ENCODE measurements around the gene RPN1.

RPN1 gene

DNA sequence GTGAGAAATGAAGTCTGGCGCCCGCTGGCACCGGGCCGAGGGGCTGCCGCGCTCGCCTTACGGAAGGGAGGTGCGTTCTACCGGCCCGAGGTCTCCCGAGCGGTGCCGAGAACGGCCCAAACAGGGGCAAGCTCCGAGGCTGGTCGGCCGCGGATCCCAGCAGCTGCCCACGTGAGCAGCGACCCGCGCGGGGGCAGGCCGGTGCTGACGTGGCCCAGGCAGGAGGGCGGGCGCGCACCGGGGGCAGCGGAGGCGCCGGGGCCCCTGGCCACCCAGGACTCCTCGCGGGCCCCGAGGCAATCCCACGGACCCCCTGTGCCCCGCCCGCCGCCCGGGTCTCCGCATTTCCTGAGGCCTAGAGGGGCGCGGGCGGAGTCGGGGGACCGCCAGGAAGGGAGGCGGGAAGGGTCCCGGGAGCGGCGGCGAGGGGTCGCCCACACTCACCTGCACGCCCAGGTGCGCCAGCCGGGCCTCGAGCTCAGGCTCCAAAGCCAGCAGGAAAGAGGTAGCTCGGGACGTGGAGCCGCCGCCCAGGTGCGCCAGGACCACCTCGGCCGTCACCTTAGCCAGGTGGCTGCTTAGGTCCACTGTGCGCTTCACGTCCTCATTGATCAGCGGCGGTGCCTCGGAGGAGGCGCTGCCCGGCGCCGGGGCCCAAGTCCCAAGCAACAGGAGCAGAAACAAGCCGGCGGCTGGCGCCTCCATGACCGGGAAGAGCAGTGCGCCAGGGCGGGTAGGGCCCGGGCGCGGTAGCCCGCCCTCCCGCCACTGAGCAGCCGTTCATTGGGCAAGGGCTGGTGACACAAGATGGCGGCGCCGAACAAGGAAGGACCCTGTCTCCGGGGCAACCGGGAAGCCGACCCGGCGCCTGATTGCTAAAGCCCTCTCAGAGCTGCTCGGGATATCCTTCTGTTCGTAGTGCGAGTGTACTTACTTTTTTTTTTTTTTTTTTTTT is at the start of gene RPN1:
RPN1 (minus strand) TSS at position 723 of the 955 bp plus-strand sequence; CDS start at position 705, 18 bp downstream.
- Histone ChIP-seq H3K27ac (ENCODE audit: low read depth, low read length) (peak within 1 kb of the TSS; percentile 96), H3K27me3 (ENCODE audit: control insufficient read depth in 5 of 5, insufficient read depth in 4 of 5, low read length in 5 of 5) (no peaks in the 10 kb centered on the region), H3K4me1 (ENCODE audit: control insufficient read depth in 5 of 5, insufficient read depth in 5 of 5, low read length in 5 of 5) (peaks cover 0 to 26% (median 16%) of the 10 kb centered on the region in 5 donors), H3K36me3 (ENCODE audit: control insufficient read depth in 5 of 5, insufficient read depth in 5 of 5, low read length in 5 of 5) (no peaks in the 10 kb centered on the region), H3K4me3 (ENCODE audit: low read depth in 1 of 5, low read length in 5 of 5) (peak within 1 kb of the TSS; percentile 71 to 100 (median 99)), H3K9me3 (ENCODE audit: control insufficient read depth in 5 of 5, low read length in 5 of 5) (no peaks in the 10 kb centered on the region), H3K9ac (ENCODE audit: low read length in 5 of 5) (peak within 1 kb of the TSS; percentile 77 to 100 (median 100))

DNA sequence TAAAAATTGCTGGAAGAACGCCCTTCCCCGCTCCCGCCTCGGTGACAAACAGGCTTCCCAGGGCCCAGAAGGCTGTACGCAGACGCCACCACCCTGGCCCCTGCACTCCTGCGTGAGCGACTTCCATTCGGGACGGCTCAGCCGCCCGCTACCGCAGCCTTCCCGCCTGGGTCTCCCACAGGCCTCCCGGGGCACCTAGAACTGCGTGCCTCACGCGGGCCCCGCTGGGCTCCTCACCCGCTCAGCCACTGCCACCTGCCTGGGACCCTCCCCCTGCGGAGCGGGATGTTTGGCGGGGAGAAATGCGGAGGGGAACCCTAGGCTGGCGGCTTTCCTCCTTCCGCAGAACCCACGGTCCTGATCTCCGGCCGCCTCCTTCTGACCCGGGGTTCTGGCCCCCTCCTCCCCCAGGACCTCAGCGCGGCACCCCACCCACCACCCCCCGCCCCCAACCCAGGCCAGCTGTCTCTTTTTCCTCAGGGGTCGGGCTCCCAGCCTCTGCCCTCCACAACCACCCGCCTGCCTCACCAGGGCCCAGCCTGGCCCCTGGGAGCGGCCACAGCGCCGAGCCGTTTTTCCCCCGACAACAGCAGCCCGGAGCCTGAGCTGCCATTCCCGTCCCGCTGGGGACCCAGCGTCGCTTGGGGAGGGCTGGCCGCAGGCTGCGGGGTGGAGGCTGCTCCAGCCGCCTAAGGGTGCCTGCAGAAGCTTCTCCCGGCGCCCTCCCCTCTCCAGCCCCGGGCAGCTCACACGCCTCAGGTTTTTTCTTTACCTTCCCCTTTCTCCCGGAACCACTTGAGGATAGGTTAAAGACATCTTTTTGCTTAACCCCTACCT is 47.8 kb upstream of the RPN1 start:
- H3K27me3 ChIP-seq (ENCODE audit: control insufficient read depth in 5 of 5, insufficient read depth in 4 of 5, low read length in 5 of 5) = peaks cover 0 to under 1% (median 0%) of the 10 kb centered on the region in 5 donors
- H3K4me1 ChIP-seq (ENCODE audit: control insufficient read depth in 5 of 5, insufficient read depth in 5 of 5, low read length in 5 of 5) = peaks cover 0 to 22% (median 9%) of the 10 kb centered on the region in 5 donors
- H3K36me3 ChIP-seq (ENCODE audit: control insufficient read depth in 5 of 5, insufficient read depth in 5 of 5, low read length in 5 of 5) = no peaks in the 10 kb centered on the region
- H3K27ac ChIP-seq (ENCODE audit: low read depth, low read length) = no peak overlapping the region
- peak overlapping the region; percentile 29 to 81 (median 79) for H3K4me3 ChIP-seq (ENCODE audit: low read depth in 1 of 5, low read length in 5 of 5)
- no peaks in the 10 kb centered on the region for H3K9me3 ChIP-seq (ENCODE audit: control insufficient read depth in 5 of 5, low read length in 5 of 5)
- peak overlapping the region in 4 of 5 donors; percentile 66 to 89 (median 78) for H3K9ac ChIP-seq (ENCODE audit: low read length in 5 of 5)

DNA sequence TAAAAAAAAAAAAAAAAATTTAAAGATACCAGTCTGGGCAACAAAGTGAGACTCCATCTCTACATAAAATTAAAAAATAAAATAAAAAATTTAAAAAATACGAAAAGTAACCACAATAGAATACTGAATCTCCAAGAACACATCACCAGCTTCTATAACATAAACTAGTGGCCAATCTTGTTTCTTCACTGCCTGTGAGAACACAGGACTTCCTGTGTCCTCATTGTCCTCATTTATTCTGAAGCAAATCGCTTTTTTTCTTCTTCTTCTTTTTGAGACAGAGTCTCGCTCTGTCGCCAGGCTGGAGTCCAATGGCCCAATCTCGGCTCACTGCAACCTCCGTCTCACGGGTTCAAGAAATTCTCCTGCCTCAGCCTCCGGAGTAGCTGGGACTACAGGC is 46.7 kb upstream of the RPN1 start:
- Histone ChIP-seq H3K4me3 (ENCODE audit: low read depth in 1 of 5, low read length in 5 of 5) (no peak overlapping the region), H3K27me3 (ENCODE audit: control insufficient read depth in 5 of 5, insufficient read depth in 4 of 5, low read length in 5 of 5) (peaks cover 0 to 8% (median 0%) of the 10 kb centered on the region in 5 donors), H3K36me3 (ENCODE audit: control insufficient read depth in 5 of 5, insufficient read depth in 5 of 5, low read length in 5 of 5) (no peaks in the 10 kb centered on the region), H3K9me3 (ENCODE audit: control insufficient read depth in 5 of 5, low read length in 5 of 5) (no peaks in the 10 kb centered on the region), H3K4me1 (ENCODE audit: control insufficient read depth in 5 of 5, insufficient read depth in 5 of 5, low read length in 5 of 5) (peaks cover 0 to 19% (median 6%) of the 10 kb centered on the region in 5 donors), H3K9ac (ENCODE audit: low read length in 5 of 5) (no peak overlapping the region), H3K27ac (ENCODE audit: low read depth, low read length) (no peak overlapping the region)

DNA sequence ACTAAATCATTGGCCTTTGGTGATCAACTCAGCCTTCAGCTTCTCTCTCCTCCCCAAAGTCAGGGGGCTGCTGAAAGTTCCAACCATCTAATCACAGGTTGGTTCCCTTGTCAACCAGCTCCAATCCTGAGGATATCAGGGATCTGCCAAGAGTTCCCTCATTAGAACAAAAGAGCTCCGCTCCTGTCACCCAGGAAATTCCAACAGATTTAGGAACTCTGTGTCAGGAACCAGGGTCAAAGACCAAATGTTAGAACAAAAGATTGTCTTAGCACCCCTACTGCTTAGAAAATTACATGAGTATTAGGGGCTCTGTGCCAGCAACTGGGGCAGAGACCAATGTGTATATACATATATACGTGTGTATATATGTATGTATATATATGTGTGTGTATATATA is 43.1 kb upstream of the RPN1 start:
- Histone ChIP-seq H3K4me3 (ENCODE audit: low read depth in 1 of 5, low read length in 5 of 5) (no peak overlapping the region), H3K9me3 (ENCODE audit: control insufficient read depth in 5 of 5, low read length in 5 of 5) (no peaks in the 10 kb centered on the region), H3K4me1 (ENCODE audit: control insufficient read depth in 5 of 5, insufficient read depth in 5 of 5, low read length in 5 of 5) (peaks cover 0 to 7% (median under 1%) of the 10 kb centered on the region in 5 donors), H3K27ac (ENCODE audit: low read depth, low read length) (no peak overlapping the region), H3K27me3 (ENCODE audit: control insufficient read depth in 5 of 5, insufficient read depth in 4 of 5, low read length in 5 of 5) (peaks cover 0 to 8% (median 0%) of the 10 kb centered on the region in 5 donors), H3K9ac (ENCODE audit: low read length in 5 of 5) (no peak overlapping the region), H3K36me3 (ENCODE audit: control insufficient read depth in 5 of 5, insufficient read depth in 5 of 5, low read length in 5 of 5) (no peaks in the 10 kb centered on the region)

DNA sequence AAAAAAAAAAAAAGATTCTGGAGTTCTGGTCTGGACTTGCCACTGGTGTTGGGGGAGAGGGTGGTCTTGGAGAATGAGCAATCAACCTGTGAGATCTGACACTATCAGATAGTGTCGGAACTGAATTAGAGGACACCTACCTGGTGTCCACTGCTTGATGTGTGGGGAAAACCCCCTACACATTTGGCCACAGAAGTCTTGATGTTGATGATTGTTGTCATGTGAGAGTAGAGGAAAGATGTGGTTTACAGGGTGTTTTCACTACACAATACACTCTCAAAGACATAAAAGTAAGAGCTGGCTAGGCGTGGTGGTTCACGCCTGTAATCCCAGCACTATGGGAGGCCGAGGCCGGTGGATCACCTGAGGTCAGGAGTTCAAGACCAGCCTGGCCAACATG is 38.4 kb upstream of the RPN1 start:
- no peak overlapping the region for H3K27ac ChIP-seq (ENCODE audit: low read depth, low read length)
- H3K36me3 ChIP-seq (ENCODE audit: control insufficient read depth in 5 of 5, insufficient read depth in 5 of 5, low read length in 5 of 5) = no peaks in the 10 kb centered on the region
- H3K4me1 ChIP-seq (ENCODE audit: control insufficient read depth in 5 of 5, insufficient read depth in 5 of 5, low read length in 5 of 5) = no peaks in the 10 kb centered on the region
- no peak overlapping the region for H3K4me3 ChIP-seq (ENCODE audit: low read depth in 1 of 5, low read length in 5 of 5)
- H3K27me3 ChIP-seq (ENCODE audit: control insufficient read depth in 5 of 5, insufficient read depth in 4 of 5, low read length in 5 of 5) = peaks cover 0 to 8% (median 0%) of the 10 kb centered on the region in 5 donors
- no peak overlapping the region for H3K9ac ChIP-seq (ENCODE audit: low read length in 5 of 5)
- H3K9me3 ChIP-seq (ENCODE audit: control insufficient read depth in 5 of 5, low read length in 5 of 5) = no peaks in the 10 kb centered on the region

DNA sequence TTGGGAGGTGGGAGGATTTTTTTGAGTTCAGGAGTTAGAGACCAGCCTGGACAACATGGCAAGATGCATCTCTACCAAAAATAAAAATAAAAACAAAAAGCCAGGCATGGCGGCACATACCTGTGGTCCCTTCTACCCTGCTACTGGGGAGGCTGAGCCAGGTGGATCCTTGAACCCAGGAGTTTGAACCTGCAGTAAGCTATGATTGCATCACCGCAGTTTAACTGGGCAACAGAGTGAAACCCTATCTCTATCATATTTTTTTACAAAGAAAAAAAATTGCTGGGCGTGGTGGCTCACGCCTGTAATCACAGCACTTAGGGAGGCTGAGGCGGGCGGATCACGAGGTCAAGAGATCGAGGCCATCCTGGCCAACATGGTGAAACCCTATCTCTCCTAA is 35.8 kb upstream of the RPN1 start:
- no peaks in the 10 kb centered on the region for H3K36me3 ChIP-seq (ENCODE audit: control insufficient read depth in 5 of 5, insufficient read depth in 5 of 5, low read length in 5 of 5)
- H3K27me3 ChIP-seq (ENCODE audit: control insufficient read depth in 5 of 5, insufficient read depth in 4 of 5, low read length in 5 of 5) = no peaks in the 10 kb centered on the region
- no peaks in the 10 kb centered on the region for H3K9me3 ChIP-seq (ENCODE audit: control insufficient read depth in 5 of 5, low read length in 5 of 5)
- no peak overlapping the region for H3K27ac ChIP-seq (ENCODE audit: low read depth, low read length)
- peaks cover 0 to 4% (median under 1%) of the 10 kb centered on the region in 5 donors for H3K4me1 ChIP-seq (ENCODE audit: control insufficient read depth in 5 of 5, insufficient read depth in 5 of 5, low read length in 5 of 5)
- no peak overlapping the region for H3K9ac ChIP-seq (ENCODE audit: low read length in 5 of 5)
- no peak overlapping the region for H3K4me3 ChIP-seq (ENCODE audit: low read depth in 1 of 5, low read length in 5 of 5)

DNA sequence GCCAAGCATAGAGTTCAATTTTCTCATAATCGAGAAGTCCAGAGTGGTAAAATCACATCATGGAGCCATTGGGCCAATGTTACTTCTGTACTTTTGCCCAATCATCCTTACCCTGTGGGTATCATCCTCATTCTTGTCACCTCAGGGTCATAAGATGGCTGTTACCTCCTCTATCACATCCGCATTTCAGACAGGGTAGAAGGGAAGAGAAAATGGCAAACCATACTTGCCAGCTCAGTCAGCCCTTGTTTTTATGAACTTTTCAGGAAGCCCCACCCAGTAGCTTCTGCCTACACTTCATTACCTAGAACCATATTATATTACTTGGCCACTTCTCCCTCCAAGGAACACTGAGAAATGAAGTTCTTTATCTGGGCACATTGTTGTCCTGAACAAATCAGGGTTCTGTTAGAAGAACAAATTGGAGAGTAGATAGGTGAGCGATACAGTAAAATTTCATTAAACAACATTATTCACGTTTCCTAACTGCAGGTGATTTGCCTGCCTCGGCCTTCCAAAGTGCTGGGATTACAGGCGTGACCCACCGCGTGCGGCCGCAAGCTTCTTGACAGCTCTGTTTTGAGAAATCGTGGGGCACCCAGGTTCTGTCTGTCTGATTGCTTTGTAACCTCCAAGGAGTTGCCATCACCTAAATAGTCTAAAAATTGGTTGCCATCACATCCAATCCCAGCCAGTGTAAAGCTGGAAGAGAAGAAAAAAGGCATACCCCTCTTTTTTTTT is 34.5 kb upstream of the RPN1 start:
- peaks cover 0 to 9% (median 5%) of the 10 kb centered on the region in 5 donors for H3K4me1 ChIP-seq (ENCODE audit: control insufficient read depth in 5 of 5, insufficient read depth in 5 of 5, low read length in 5 of 5)
- H3K9ac ChIP-seq (ENCODE audit: low read length in 5 of 5) = no peak overlapping the region
- H3K9me3 ChIP-seq (ENCODE audit: control insufficient read depth in 5 of 5, low read length in 5 of 5) = no peaks in the 10 kb centered on the region
- no peaks in the 10 kb centered on the region for H3K36me3 ChIP-seq (ENCODE audit: control insufficient read depth in 5 of 5, insufficient read depth in 5 of 5, low read length in 5 of 5)
- H3K27me3 ChIP-seq (ENCODE audit: control insufficient read depth in 5 of 5, insufficient read depth in 4 of 5, low read length in 5 of 5) = no peaks in the 10 kb centered on the region
- H3K4me3 ChIP-seq (ENCODE audit: low read depth in 1 of 5, low read length in 5 of 5) = no peak overlapping the region
- H3K27ac ChIP-seq (ENCODE audit: low read depth, low read length) = no peak overlapping the region

DNA sequence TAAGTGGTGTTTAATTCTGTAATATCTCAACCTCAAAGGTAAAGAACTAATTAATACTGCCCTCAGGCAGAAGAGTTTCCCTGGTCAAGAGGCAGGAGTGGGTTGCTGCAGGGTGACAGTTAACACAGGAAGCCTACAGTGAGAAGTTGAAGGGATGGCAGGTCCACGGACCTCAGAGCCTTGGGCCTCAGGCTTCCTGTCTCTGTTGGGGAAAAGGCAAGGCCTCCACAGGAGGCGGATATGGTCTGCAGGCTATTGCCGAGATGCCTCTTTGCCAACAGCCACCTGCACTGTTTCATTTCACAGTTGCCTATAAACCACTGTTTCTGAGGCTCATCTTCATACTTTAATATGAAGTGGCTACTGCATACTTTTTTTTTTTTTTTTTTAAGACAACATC is 33.3 kb upstream of the RPN1 start:
- no peaks in the 10 kb centered on the region for H3K36me3 ChIP-seq (ENCODE audit: control insufficient read depth in 5 of 5, insufficient read depth in 5 of 5, low read length in 5 of 5)
- no peaks in the 10 kb centered on the region for H3K27me3 ChIP-seq (ENCODE audit: control insufficient read depth in 5 of 5, insufficient read depth in 4 of 5, low read length in 5 of 5)
- H3K27ac ChIP-seq (ENCODE audit: low read depth, low read length) = no peak overlapping the region
- H3K9ac ChIP-seq (ENCODE audit: low read length in 5 of 5) = no peak overlapping the region
- peaks cover 0 to 9% (median 5%) of the 10 kb centered on the region in 5 donors for H3K4me1 ChIP-seq (ENCODE audit: control insufficient read depth in 5 of 5, insufficient read depth in 5 of 5, low read length in 5 of 5)
- no peaks in the 10 kb centered on the region for H3K9me3 ChIP-seq (ENCODE audit: control insufficient read depth in 5 of 5, low read length in 5 of 5)
- no peak overlapping the region for H3K4me3 ChIP-seq (ENCODE audit: low read depth in 1 of 5, low read length in 5 of 5)

DNA sequence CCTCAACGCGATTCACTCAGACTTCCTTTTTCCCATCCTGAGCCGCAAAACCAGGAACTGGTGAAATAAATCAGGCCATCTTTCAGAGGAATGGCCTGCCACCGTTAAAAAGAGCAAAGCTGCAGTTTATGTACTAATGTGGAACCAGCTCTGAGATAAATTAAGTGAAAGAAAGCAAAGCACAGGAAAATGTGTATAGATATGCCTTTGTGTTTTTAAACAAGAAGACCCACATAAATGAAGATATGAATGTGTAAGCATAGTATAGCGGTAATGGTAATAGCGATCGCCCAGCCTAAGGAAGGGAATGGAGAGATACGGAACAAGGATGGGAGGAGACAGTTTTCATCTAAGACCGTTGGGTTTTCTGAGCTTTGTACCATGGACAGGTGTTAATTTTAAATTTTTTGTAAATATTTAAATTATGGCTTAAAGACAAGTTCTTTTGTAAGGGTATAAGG is 30.8 kb upstream of the RPN1 start:
- H3K36me3 ChIP-seq (ENCODE audit: control insufficient read depth in 5 of 5, insufficient read depth in 5 of 5, low read length in 5 of 5) = no peaks in the 10 kb centered on the region
- H3K4me3 ChIP-seq (ENCODE audit: low read depth in 1 of 5, low read length in 5 of 5) = peak overlapping the region; percentile 87 to 97 (median 94)
- H3K4me1 ChIP-seq (ENCODE audit: control insufficient read depth in 5 of 5, insufficient read depth in 5 of 5, low read length in 5 of 5) = peaks cover 0 to 9% (median 5%) of the 10 kb centered on the region in 5 donors
- H3K27ac ChIP-seq (ENCODE audit: low read depth, low read length) = peak overlapping the region; percentile 87
- H3K27me3 ChIP-seq (ENCODE audit: control insufficient read depth in 5 of 5, insufficient read depth in 4 of 5, low read length in 5 of 5) = no peaks in the 10 kb centered on the region
- no peaks in the 10 kb centered on the region for H3K9me3 ChIP-seq (ENCODE audit: control insufficient read depth in 5 of 5, low read length in 5 of 5)
- H3K9ac ChIP-seq (ENCODE audit: low read length in 5 of 5) = peak overlapping the region; percentile 48 to 93 (median 84)
